ENCODE measurements around the gene BTG3.

BTG3 gene, protein sequence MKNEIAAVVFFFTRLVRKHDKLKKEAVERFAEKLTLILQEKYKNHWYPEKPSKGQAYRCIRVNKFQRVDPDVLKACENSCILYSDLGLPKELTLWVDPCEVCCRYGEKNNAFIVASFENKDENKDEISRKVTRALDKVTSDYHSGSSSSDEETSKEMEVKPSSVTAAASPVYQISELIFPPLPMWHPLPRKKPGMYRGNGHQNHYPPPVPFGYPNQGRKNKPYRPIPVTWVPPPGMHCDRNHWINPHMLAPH

DNA sequence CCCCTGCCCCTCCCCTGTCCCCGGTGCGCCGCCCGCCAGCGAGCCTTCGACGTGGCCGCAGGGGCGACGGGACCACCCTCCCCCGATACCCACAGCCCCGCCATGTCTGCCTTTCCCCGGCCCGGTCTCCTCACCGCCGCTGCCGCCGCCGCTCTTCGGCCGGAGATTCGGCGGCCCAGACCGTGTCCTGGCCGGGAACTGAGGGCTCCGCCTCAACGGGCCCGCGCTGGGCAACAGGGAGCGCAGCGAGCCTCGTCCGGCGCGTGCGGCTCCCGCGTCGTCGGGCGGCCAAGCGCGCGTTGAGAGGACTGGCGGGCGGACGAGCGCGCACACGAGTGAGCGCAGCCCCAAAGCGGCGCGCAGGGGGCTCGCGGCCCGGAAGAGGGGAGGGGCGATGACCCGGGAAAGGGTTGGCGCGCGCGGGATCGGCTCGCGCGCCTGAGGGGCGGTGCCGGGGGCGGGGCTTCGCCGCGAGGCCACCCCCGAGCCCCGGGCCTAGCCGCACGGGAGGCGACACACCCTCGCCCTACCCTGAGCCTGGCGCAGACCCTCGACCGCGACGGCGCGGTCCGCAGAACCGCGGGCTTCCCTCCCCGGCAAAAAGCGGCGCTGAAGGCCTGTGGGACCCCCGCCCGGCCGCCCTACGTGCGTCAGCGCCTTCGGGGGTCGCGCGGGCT lies at the start of gene BTG3:
Gene BTG3 (minus strand): TSS at position 337 of the 677 bp plus-strand sequence. CDS start 3,757 bp downstream, outside the sequence.
- peak; percentile 31 to 52 for DNase-seq

DNA sequence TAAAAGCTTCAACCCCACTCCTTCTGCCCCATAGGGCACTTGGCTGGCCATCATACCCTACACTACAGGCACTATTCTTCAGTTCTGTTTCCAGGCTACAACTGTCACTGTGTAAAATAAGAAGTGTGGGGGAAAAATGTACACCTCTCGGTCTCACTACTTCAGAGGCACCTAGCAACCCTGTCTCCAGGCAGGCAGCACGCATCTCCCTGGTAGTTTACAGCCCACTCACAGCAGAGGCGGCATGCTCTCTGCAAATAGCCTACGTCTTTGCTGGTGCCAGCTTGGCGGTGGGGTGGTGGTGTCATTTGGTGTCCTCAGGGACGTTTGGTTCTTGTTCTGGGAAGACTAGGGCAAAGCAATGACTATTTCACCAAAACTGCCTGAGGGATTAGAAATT lies 48.2 kb upstream of the BTG3 start:
- DNase-seq: no peak

DNA sequence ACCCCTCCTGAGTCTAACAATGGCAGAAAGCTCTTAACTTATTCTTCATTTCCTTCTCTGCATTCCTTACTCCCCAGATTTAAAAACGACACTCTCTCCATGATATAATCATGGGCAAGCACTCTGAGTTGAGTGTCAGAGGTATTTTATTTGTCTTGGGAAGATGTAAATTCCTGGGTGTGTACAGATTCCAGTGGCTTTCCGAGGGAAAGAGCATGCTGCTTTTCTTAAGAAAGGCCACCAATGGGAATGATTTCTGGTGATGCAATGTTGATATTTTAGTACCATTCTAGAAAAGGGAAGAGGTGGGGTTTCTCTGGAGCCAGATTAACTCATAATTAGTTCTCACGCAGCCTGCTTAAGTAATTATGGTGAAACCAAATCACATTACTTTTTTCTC lies 47.8 kb upstream of the BTG3 start:
- no peak for DNase-seq

DNA sequence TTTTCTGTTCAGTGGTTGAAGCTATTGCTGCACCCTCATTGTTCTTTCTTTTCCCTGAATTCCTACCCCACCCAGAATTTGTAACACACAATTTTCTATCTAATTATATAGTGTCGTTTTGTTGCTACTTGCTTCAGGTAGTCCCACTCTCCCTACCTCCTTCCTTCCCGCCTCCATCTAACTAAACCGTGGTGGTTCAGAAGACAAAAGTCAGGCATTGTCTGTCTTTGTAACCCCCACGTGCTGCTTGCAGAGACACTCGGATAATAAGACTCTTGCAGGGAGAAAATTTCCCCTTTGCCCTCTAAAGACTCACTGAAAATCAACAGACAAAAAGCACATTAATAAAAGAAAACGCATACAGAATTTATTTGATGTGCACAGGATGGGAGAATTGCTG lies 46.2 kb upstream of the BTG3 start:
- DNase-seq: no peak

DNA sequence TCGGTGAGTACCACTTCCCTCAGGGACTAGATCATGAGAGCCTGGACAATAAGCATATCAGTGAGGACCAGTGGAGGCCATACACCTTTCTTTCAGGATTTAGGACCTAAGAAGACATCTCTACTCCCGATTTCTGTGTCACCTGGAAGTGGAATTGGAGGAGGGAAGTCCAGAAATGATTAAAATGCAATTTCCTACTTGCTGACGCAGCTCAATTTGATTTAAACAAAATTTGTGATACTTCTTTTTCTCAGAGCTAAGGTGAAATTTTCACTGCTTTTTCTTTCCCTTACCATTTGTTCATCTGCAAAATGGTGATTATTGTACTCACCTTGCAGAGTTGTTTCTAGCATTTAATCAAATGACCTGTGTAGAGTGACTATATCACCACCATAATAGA lies 38.8 kb upstream of the BTG3 start:
- DNase-seq: no peak

DNA sequence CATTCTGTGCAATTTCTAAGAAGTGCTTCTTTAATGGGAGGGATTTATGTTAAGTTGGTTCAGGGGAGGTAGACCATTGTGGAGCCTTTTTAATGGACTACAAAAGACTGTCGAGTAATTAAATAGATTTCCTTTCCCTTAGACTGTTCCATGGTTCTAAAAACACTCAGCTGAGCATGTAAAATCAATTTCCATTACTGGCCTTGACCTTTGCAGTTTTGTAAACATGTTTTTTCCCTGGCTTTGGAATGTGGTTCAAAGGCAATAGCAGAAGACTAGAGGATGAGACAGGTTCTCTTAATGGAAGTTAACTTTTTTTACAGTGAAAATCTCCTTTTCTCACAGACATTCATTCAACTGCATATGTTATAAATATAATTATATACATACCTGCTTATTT lies 37.6 kb upstream of the BTG3 start:
- DNase-seq: no peak

DNA sequence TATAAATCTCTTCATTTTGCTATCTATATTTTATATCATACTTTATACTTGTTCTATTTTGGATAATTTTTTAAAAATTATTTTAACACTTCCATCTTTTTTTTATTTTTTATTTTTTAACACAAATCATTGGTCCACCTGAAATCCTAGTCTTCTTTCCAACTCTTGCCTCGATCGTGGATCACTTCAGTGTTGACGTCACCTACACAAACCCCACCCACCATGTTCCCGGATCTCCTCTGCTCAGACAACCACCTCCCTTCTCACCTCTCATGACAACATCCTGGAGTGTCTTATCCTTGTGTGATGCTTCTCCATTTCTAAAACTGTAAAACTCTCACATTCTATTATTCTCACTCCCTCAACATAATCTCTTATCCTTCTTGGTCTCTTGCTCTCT lies 34.1 kb upstream of the BTG3 start:
- DNase-seq: no peak

DNA sequence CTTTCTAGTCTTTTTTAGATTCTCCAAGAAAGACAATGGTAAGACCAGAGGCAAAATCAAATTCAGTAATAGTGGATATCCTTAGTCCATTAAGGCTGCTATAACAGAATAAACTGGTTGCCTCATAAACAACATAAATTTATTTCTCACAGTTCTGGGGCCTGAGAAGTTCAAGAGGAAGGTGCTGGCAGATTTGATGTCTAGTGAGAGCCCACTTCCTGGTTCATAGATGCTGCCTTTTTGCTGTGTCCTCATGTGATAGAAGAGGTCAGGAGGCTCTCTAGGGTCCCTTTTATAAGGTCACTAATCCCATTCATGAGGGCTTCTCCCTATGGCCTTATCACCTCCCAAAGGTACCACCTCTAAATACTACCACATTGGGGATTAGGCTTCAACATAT lies 31.5 kb upstream of the BTG3 start:
- DNase-seq: no peak

DNA sequence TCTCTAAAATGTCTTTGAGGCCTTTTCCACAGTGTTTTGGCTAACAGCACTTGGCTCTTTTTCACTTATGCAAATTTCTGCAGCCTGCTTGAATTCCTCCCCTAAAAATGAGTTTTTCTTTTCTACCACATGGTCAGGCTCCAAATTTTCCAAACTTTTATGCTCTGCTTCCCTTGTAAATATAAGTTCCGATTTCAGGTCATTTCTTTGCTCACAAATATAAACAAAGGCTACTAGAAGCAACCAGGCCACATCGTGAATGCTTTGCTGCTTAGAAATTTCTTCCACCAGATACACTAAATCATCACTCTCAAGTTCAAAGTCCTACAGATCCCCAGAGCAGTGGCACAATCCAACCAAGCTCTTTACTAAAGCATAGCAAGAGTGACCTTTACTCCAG lies 28.1 kb upstream of the BTG3 start:
- DNase-seq: no peak

DNA sequence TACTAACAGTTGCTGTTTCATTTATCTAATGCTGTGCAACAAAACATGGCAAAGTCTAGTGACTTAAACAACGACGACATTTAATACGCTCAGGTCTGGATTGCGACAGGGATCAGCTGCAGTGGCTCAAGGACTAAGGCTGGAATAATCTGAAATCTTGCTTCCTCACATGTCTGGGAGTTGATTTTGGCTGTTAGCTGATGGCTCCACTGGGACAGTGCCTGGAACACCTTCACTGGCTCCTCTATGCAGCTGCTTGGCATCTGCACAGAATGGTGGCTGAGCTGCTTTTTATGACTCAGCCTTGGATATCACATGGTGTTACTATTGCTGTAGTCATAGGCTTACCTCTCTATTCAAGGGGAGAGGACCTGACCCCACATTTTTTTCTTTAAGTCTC lies 24.0 kb upstream of the BTG3 start:
- DNase-seq: no peak

DNA sequence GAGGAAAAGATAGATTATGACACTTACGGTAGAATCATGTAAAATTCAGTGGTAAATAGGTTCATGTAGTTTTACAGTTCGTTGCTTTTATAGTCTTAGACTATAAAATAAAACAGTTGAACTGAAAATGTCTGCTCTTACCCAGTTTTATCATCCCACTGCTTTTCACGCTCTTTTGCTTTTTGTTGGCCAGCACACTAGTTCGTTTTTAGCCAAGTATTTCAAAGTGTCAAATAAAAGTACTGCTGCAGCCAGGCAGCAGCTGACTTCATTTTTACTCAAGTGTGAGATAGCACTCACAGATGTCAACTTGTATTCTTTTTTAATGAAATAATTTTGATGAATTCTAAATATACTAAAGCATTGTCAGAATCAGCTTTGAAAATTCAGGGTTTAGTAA lies 18.5 kb upstream of the BTG3 start:
- no peak for DNase-seq

DNA sequence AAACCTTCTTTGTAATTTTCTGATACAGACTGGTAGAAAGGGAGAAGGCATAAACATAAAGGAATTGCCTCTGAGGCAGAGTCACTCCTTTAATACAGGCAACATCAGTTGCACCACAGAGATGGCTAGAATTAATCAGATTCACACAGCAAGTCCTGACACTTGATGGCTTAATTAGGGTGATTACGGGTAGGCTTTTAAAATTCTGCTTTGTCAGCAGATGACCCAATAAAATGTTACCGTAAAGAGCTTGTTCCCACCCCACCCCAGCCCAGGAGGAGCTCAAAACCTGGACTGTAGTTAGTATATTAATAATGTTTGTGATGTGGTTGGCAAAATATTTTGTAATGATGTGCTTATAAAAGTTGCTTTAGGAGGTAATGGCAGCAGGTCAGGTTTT lies 9.3 kb upstream of the BTG3 start:
- no peak for DNase-seq

DNA sequence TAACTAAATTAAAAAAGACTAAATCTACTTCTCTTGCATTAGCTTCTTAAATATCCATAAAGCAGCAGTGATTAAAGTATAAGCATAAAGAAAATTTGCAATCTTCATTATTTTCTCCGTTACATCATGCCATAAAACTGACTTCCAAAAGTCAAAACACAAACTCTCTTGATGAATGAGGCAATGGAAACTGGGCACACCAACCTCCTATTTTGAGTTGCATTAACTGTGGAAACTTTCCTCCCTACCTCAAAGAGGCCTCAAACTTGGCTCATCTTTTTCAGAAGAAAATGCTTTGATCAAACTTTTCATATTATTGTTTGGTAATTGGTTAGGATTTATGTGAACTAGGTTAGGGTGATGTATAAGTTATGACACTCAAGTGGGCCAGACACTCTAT lies 4.1 kb upstream of the BTG3 start:
- DNase-seq: no peak

DNA sequence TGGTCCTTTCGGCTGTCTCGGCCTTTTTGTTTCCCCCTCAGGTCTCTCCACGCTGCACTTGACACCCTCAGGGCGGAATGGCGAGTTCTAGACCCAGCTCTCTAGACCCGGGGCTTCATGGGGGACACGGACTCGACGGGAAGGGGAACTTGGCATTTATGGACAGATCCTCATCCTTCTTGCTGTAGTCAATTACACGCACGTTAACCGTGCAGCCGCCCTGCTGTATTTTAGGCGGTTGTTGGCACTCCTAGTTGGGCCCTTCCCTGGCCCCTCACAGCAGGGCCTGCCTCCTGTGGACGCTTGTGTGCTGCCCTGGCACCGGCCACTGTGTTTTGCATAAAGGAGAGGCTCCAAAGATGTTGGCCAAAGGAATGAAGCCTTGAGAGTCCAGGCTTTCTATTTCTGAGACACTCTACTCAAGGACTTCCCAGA lies 558 bp upstream of the BTG3 start:
- DNase-seq: no peak

DNA sequence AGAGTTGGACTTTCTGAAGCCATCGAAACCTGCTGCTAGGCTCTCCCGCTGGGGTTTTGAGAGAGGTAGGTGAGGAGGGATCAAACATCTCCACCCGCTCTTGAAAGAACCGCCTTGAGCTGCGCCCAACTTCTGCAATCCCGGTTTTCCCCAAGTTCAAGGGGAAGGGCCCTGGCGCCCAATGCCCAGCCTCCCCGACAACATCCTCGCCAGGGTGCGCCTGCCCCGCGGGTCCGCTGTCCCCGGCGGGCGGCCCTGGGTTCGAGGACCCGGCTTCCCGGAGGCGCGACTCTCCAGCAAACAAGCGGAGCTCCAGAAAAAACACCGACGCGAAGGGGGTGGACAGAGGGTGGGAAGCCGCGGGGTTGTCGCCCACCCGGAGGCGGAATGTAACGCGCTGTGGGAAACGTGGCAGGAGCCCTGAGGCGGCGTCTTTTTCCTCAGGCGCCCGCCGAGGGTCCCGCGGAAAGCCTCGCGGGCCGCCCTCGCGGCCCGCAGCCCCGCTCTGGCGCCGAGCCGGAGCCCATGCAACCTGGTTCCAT lies 607 bp downstream of the BTG3 start:
- peak in 1 of 2 experiments; percentile 24 for DNase-seq

DNA sequence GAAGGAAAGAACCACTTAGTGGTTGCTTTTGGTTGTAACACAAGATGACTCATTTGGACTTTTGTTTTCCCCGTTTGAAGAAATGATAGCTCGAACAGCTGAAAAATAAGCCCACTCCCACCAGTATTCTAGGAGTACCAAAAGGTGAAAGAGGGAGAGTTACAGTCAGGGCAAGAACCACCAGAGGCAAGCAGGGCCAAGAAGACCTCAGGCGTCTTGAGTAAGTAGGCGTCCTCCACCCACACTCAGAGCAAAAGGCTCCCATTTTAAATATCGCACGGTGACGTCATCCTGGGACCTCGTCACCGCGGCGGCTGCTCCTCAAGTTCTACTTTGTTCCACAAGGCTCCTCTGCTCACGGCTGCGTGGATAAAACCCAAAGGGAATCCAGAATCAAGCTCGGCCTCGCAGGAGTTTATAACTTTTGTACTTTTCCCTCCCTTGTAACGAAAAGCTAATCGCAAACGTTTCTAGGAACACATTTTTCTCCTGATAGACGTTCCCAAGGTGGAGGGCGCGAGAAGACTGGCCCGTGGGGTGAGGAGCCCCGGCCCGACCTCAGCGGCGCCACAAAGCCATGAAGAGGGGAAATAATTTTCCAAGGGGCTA lies 1.2 kb downstream of the BTG3 start:
- DNase-seq: peak; percentile 52 to 73

DNA sequence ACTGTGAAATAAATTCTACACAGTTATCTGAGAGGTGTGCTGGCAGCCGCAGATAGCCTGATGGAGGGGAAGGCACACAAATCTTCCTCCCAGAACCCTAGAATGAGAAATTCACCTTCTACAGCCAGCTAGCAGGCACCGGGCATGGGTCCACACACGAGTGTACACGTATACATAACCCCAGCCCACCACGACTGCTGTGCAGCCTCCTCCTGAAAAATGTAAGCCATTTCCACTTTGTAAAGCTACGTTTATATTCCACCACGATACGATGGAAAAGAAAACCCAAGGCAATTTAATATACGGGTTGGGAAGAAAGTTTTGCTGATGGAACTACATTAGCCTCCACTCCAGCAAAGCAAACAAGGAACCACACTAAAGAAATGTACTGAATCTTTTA lies 1.8 kb downstream of the BTG3 start:
- DNase-seq: no peak

DNA sequence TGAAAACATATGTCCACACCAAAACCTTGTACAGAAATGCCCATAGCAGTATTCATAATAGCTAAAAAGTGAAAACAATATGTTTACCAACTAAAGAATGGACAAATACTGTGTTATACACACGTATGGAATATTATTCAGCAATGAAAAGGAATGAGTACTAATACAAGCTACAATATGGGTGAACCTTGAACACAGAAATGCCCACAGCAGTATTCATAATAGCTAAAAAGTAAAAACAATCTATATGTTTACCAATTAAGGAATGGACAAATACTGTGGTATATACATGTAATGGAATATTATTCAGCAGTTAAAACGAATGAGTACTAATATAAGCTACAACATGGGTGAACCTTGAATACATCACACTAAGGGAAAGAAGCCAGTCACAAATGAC lies 3.0 kb downstream of the BTG3 start:
- DNase-seq: no peak

DNA sequence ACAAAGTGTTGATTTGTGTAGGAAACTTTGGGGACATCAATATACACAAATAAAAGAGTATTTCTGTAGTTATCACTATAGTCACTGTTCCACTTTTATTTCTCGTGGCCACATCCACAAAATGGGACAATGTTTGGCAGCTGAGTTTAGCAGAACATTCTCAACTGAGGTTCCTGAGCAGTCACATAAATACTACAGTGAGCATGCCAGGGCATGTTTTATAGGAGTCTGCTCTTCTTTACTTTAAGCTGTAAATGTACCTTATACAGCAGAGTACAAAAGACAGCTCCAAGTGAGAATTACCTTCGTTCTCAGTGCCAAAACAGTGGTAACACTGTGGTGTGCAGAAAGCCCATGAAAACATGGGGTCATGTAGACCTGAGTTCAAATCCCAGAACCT lies 5.0 kb downstream of the BTG3 start:
- DNase-seq: no peak

DNA sequence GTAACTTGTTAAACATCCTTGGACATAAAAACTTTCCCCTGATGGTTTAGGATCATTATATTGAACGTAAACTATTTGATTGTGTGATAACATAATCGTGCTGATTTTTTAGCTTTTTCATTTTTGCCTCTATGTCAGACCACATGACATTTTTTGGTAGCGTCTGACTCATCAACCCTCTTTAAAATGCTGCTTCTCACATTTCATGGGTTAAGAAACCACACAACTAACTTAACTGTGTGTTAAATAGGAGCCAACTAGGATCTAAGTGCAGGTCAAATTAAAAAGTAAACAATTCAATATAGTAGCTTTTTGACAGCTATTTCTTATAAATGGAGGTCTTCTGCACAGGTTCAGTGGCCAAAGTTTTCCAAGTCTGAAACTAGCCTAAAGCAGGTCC lies 9.8 kb downstream of the BTG3 start:
- no peak for DNase-seq

DNA sequence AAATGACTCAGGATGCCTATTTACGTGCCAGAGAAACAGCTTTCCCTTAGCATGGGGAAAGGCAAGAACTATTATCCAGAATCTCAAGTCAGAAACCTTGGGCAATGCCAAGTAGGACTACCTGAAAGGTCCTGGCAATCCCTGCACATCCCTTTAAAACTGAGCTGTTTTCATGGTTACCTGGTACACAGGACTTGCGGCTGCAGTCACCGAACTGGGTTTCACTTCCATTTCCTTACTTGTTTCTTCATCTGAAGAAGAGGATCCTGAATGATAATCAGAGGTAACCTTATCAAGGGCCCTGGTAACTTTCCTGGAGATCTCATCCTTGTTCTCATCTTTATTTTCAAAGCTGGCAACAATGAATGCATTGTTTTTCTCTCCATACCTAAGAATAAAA lies 14.3 kb downstream of the BTG3 start:
- no peak for DNase-seq

DNA sequence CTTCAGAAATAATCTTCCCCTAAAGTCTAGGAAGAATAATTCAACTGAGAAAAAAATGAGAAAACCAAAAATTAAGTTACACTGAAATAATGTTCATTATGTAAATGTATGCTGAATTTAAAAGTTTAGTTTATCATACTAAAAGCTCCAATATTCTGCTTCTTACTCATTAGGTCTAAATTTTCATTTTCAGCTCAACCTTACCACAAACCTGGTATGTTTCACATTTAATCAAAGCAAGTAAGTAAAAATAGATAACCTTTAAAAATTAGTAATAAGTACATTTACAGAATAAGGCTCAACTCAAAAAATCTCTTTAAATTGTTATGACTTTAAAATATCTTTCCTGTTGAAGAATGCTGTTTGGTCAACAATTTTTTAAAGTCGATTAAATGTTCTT lies 15.0 kb downstream of the BTG3 start:
- DNase-seq: no peak

DNA sequence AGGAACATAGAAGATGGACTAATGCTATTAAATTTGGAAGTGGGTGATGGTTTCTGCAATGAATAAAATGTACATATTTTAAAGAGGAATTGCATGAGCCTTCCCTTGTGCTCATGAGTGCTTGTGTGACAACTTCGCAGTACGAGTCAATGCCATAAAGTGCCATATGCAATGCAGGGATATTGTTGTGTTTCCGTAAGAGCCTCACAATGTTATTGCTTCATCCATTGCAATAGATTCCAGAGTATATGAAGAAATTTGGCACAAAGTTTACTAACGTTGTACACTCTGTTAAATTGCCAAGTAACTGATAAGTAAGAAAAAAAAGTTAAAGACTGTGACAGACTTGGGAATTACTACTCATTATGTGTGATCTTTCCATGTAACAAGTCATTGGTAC lies 22.3 kb downstream of the BTG3 start:
- DNase-seq: no peak

DNA sequence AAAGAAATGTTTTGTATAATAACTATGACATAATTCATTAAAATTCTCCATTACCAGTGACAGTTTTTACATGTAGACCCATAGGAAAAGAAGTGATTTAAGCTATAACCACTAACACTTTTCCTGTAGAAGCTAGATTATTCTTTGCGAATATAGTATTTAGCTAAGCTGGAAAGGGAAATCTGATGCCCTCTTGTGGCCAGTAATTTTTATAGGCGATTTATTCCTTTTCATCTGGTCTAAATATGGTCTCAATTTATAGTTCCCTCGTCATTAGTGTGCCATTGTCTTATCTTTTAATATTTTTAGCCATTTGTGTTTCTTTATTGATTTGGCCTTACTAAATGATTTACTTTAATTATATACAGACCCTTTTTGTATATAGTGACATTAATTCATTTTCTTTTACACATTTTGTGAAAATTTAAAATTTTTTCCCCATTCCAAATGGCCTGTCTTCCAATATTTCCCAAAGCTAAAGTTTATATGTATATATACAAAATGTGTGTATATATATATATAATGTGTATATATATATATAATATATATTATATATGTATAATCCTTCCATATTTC lies 26.7 kb downstream of the BTG3 start:
- peak in 1 of 2 experiments; percentile 55 for DNase-seq
